ENCODE data around the gene PDILT. TPM values are rescaled to one million over a fixed set of nuclear protein-coding genes. Genes with fewer than 3 reads are reported as not detected.

The PDILT gene
- total RNA-seq, 1 donor from 2014 or later: not detected

GRCh38 chr16:20320592-20320991 is 83.9 kb downstream of the PDILT start:
- H3K4me1 Mint-ChIP-seq: no peaks in the 10 kb centered on the region
- no peak for DNase-seq (ENCODE audit: low spot score in 2 of 2, unreplicated experiment in 2 of 2)
- TF ChIP-seq CTCF (IDR thresholded peaks at IDR 0.05; ENCODE audit: unreplicated experiment): no peak
- H3K27ac Mint-ChIP-seq: no peak overlapping the region
- no peaks in the 10 kb centered on the region for H3K36me3 Mint-ChIP-seq
- H3K27me3 Mint-ChIP-seq (ENCODE audit: low read depth): peaks cover 56% of the 10 kb centered on the region
- H3K4me3 Mint-ChIP-seq: no peak overlapping the region
- no peaks in the 10 kb centered on the region for H3K9me3 Mint-ChIP-seq

- Mint-ChIP-seq H3K36me3 (no peaks in the 10 kb centered on the region), H3K27ac (no peak overlapping the region), H3K27me3 (ENCODE audit: low read depth) (peaks cover 60% of the 10 kb centered on the region), H3K4me3 (no peak overlapping the region), H3K4me1 (no peaks in the 10 kb centered on the region), H3K9me3 (no peaks in the 10 kb centered on the region)
- no peak for TF ChIP-seq CTCF (IDR thresholded peaks at IDR 0.05; ENCODE audit: unreplicated experiment)
- DNase-seq (ENCODE audit: low spot score in 2 of 2, unreplicated experiment in 2 of 2): no peak
These were observed 84.4 kb downstream of the PDILT start for GRCh38 chr16:20320178-20320577.

GRCh38 chr16:20319406-20319805 is 85.1 kb downstream of the PDILT start:
- H3K36me3 Mint-ChIP-seq: no peaks in the 10 kb centered on the region
- TF ChIP-seq CTCF (IDR thresholded peaks at IDR 0.05; ENCODE audit: unreplicated experiment): no peak
- H3K4me1 Mint-ChIP-seq: no peaks in the 10 kb centered on the region
- peaks cover 60% of the 10 kb centered on the region for H3K27me3 Mint-ChIP-seq (ENCODE audit: low read depth)
- no peak overlapping the region for H3K4me3 Mint-ChIP-seq
- H3K27ac Mint-ChIP-seq: no peak overlapping the region
- H3K9me3 Mint-ChIP-seq: no peaks in the 10 kb centered on the region
- no peak for DNase-seq (ENCODE audit: low spot score in 2 of 2, unreplicated experiment in 2 of 2)

- no peaks in the 10 kb centered on the region for H3K36me3 Mint-ChIP-seq
- no peak for DNase-seq (ENCODE audit: low spot score in 2 of 2, unreplicated experiment in 2 of 2)
- H3K9me3 Mint-ChIP-seq: no peaks in the 10 kb centered on the region
- H3K27ac Mint-ChIP-seq: no peak overlapping the region
- TF ChIP-seq CTCF (IDR thresholded peaks at IDR 0.05; ENCODE audit: unreplicated experiment): no peak
- H3K4me3 Mint-ChIP-seq: no peak overlapping the region
- peaks cover 54% of the 10 kb centered on the region for H3K27me3 Mint-ChIP-seq (ENCODE audit: low read depth)
- H3K4me1 Mint-ChIP-seq: no peaks in the 10 kb centered on the region
These were observed 86.1 kb downstream of the PDILT start for GRCh38 chr16:20318437-20318836.

GRCh38 chr16:20318006-20318405 is 86.5 kb downstream of the PDILT start:
- Mint-ChIP-seq H3K4me3 (no peak overlapping the region), H3K9me3 (no peaks in the 10 kb centered on the region), H3K27ac (no peak overlapping the region), H3K4me1 (no peaks in the 10 kb centered on the region), H3K27me3 (ENCODE audit: low read depth) (peaks cover 54% of the 10 kb centered on the region), H3K36me3 (no peaks in the 10 kb centered on the region)
- DNase-seq (ENCODE audit: low spot score in 2 of 2, unreplicated experiment in 2 of 2): no peak
- TF ChIP-seq CTCF (IDR thresholded peaks at IDR 0.05; ENCODE audit: unreplicated experiment): no peak

- peaks cover 49% of the 10 kb centered on the region for H3K27me3 Mint-ChIP-seq (ENCODE audit: low read depth)
- TF ChIP-seq CTCF (IDR thresholded peaks at IDR 0.05; ENCODE audit: unreplicated experiment): no peak
- H3K4me1 Mint-ChIP-seq: no peaks in the 10 kb centered on the region
- no peak overlapping the region for H3K27ac Mint-ChIP-seq
- H3K9me3 Mint-ChIP-seq: no peaks in the 10 kb centered on the region
- no peaks in the 10 kb centered on the region for H3K36me3 Mint-ChIP-seq
- H3K4me3 Mint-ChIP-seq: no peak overlapping the region
- no peak for DNase-seq (ENCODE audit: low spot score in 2 of 2, unreplicated experiment in 2 of 2)
These were observed 87.4 kb downstream of the PDILT start for GRCh38 chr16:20317117-20317516.

Measured in mesothelial cell of epicardium (in vitro differentiated cells).